GM12878 (cell line): ENCODE measurements around the gene HPS3.

Source experiments
- BHLHE40 ChIP-seq, 2 experiments: fragments of 450-650 bp in 1 of 2; IDR thresholded peaks; 2 replicates each; pipeline ENCODE4 v1.6.1; 2011 to 2017; ENCODE audit warnings: low read depth in 2 of 2, borderline replicate concordance in 1 of 2, improper control_type of control experiment in 1 of 2, low read length in 1 of 2, mild to moderate bottlenecking in 1 of 2
- CHD2 ChIP-seq: IDR thresholded peaks from 2 replicates; pipeline ENCODE4 v1.6.1; 2011; ENCODE audit warnings: low read depth, low read length, improper control_type of control experiment, borderline replicate concordance
- CTCF ChIP-seq, 3 experiments: IDR thresholded peaks in 2 of 3; conservative IDR thresholded peaks in 1 of 3; 2 replicates each; pipeline ENCODE4 v1.5.1; 2011; ENCODE audit warnings: low read depth in 3 of 3, low read length in 3 of 3, mild to moderate bottlenecking in 3 of 3, control low read depth in 2 of 3, moderate library complexity in 2 of 3, inconsistent platforms in 1 of 3, mixed read lengths in 1 of 3; ENCODE audit not compliant: control insufficient read depth in 2 of 3, insufficient read depth in 1 of 3; ENCODE audit errors: extremely low read depth in 1 of 3
- EGR1 ChIP-seq, 2 experiments: IDR thresholded peaks; 1 replicate in 1 of 2; 2 replicates in 1 of 2; pipeline ENCODE4 v1.6.1; 2011 to 2012; ENCODE audit warnings: low read depth in 2 of 2, low read length in 2 of 2, borderline replicate concordance in 1 of 2, mild to moderate bottlenecking in 1 of 2, moderate library complexity in 1 of 2
- MAX ChIP-seq: IDR thresholded peaks from 2 replicates; pipeline ENCODE4 v1.6.1; 2012; ENCODE audit warnings: low read depth, low read length, improper control_type of control experiment
- POLR2A ChIP-seq: IDR thresholded peaks from 2 replicates; pipeline ENCODE4 v1.6.1; 2011; ENCODE audit warnings: low read depth, mild to moderate bottlenecking, low read length
- REST ChIP-seq: IDR thresholded peaks from 2 replicates; pipeline ENCODE4 v1.6.1; 2012; ENCODE audit warnings: mild to moderate bottlenecking, low read depth, low read length
- TAF1 ChIP-seq: IDR thresholded peaks from 2 replicates; pipeline ENCODE4 v1.6.1; 2011; ENCODE audit warnings: mild to moderate bottlenecking, low read depth, low read length, borderline replicate concordance
- USF2 ChIP-seq: IDR thresholded peaks from 2 replicates; pipeline ENCODE4 v1.6.1; 2011; ENCODE audit warnings: low read depth, low read length, improper control_type of control experiment, borderline replicate concordance

GRCh38 chr3:149153402-149153801 is 24.0 kb downstream of the HPS3 start:
- TF ChIP-seq REST (no peak), MAX (no peak), POLR2A (no peak), CHD2 (no peak), USF2 (no peak), TAF1 (no peak), CTCF (IDR thresholded peaks at IDR 0.05 in 2 of 3, conservative IDR thresholded peaks at IDR 0.05 in 1 of 3; ENCODE audit: control insufficient read depth in 2 of 3, extremely low read depth in 1 of 3, insufficient read depth in 1 of 3, low read depth in 3 of 3, low read length in 3 of 3) (no peak), BHLHE40 (IDR thresholded peaks at IDR 0.05; ENCODE audit: borderline replicate concordance in 1 of 2, low read depth in 2 of 2, low read length in 1 of 2) (no peak), EGR1 (IDR thresholded peaks at IDR 0.05; ENCODE audit: borderline replicate concordance in 1 of 2, low read depth in 2 of 2, low read length in 2 of 2) (no peak)
